ENCODE results near the gene DICER1.

The DICER1 gene

GRCh38 chr14:95163132-95163531 is 5.8 kb upstream of the DICER1 start:
- Histone ChIP-seq H3K4ac (ENCODE audit: low read depth, low read length) (no peak overlapping the region), H2BK120ac (ENCODE audit: low read depth, low read length) (no peak overlapping the region), H3K79me2 (ENCODE audit: control insufficient read depth, insufficient read depth, low read length) (no peaks in the 10 kb centered on the region), H3K4me3 (ENCODE audit: low read length) (no peak overlapping the region), H3K9ac (ENCODE audit: low read length) (no peak overlapping the region), H4K5ac (ENCODE audit: low read length) (no peak overlapping the region), H3K4me1 (ENCODE audit: control insufficient read depth, low read depth, low read length) (no peaks in the 10 kb centered on the region), H3K18ac (ENCODE audit: low read length) (no peak overlapping the region), H4K8ac (ENCODE audit: low read depth, low read length) (no peak overlapping the region), H3K56ac (ENCODE audit: low read length) (no peak overlapping the region), H3K27me3 (ENCODE audit: insufficient read depth, low read length, poor library complexity) (no peaks in the 10 kb centered on the region), H3K23ac (ENCODE audit: low read length) (no peak overlapping the region), H3K4me2 (ENCODE audit: low read length) (no peak overlapping the region), H2BK15ac (replicated peaks; ENCODE audit: low read depth) (no peak overlapping the region), H3K27ac (ENCODE audit: low read depth, low read length) (no peak overlapping the region), H2AK5ac (ENCODE audit: low read length) (no peak overlapping the region), H3K36me3 (ENCODE audit: control insufficient read depth, insufficient read depth, low read length) (no peaks in the 10 kb centered on the region), H3K79me1 (ENCODE audit: low read length) (no peaks in the 10 kb centered on the region), H2BK5ac (ENCODE audit: low read length) (no peak overlapping the region)
- DNase-seq = no peak
- no CpG with 5 or more reads among the region's 2 CpGs for whole genome bisulfite sequencing (ENCODE audit: extremely low coverage, insufficient coverage, low lambda C conversion rate)

GRCh38 chr14:95162641-95163040 is 5.3 kb upstream of the DICER1 start:
- no peak overlapping the region for H3K56ac ChIP-seq (ENCODE audit: low read length)
- no peak overlapping the region for H3K27ac ChIP-seq (ENCODE audit: low read depth, low read length)
- H3K36me3 ChIP-seq (ENCODE audit: control insufficient read depth, insufficient read depth, low read length) = no peaks in the 10 kb centered on the region
- H4K5ac ChIP-seq (ENCODE audit: low read length) = no peak overlapping the region
- H3K4me1 ChIP-seq (ENCODE audit: control insufficient read depth, low read depth, low read length) = no peaks in the 10 kb centered on the region
- H3K27me3 ChIP-seq (ENCODE audit: insufficient read depth, low read length, poor library complexity) = no peaks in the 10 kb centered on the region
- no peak overlapping the region for H3K18ac ChIP-seq (ENCODE audit: low read length)
- H3K4ac ChIP-seq (ENCODE audit: low read depth, low read length) = no peak overlapping the region
- no peak overlapping the region for H2BK5ac ChIP-seq (ENCODE audit: low read length)
- no peak overlapping the region for H3K23ac ChIP-seq (ENCODE audit: low read length)
- no peak overlapping the region for H2BK120ac ChIP-seq (ENCODE audit: low read depth, low read length)
- H4K8ac ChIP-seq (ENCODE audit: low read depth, low read length) = no peak overlapping the region
- H2AK5ac ChIP-seq (ENCODE audit: low read length) = no peak overlapping the region
- H3K79me2 ChIP-seq (ENCODE audit: control insufficient read depth, insufficient read depth, low read length) = no peaks in the 10 kb centered on the region
- no peak overlapping the region for H3K4me3 ChIP-seq (ENCODE audit: low read length)
- no peak overlapping the region for H2BK15ac ChIP-seq (replicated peaks; ENCODE audit: low read depth)
- DNase-seq = peak; percentile 83
- WGBS (ENCODE audit: extremely low coverage, insufficient coverage, low lambda C conversion rate) = no CpG with 5 or more reads among the region's 2 CpGs
- no peak overlapping the region for H3K9ac ChIP-seq (ENCODE audit: low read length)
- H3K4me2 ChIP-seq (ENCODE audit: low read length) = no peak overlapping the region
- H3K79me1 ChIP-seq (ENCODE audit: low read length) = no peaks in the 10 kb centered on the region

GRCh38 chr14:95157048-95157326 is 342 bp downstream of the DICER1 start:
- peak overlapping the region; percentile 84 for H3K27ac ChIP-seq (ENCODE audit: low read depth, low read length)
- DNase-seq = no peak
- peak overlapping the region; percentile 87 for H3K56ac ChIP-seq (ENCODE audit: low read length)
- no peaks in the 10 kb centered on the region for H3K36me3 ChIP-seq (ENCODE audit: control insufficient read depth, insufficient read depth, low read length)
- peak overlapping the region; percentile 65 for H3K4me3 ChIP-seq (ENCODE audit: low read length)
- peaks cover 8% of the 10 kb centered on the region for H3K79me1 ChIP-seq (ENCODE audit: low read length)
- H3K4me2 ChIP-seq (ENCODE audit: low read length) = peak overlapping the region; percentile 29
- peak overlapping the region; percentile 89 for H3K4ac ChIP-seq (ENCODE audit: low read depth, low read length)
- no peak overlapping the region for H2BK15ac ChIP-seq (replicated peaks; ENCODE audit: low read depth)
- peak overlapping the region; percentile 69 for H4K8ac ChIP-seq (ENCODE audit: low read depth, low read length)
- H3K23ac ChIP-seq (ENCODE audit: low read length) = no peak overlapping the region
- peaks cover 40% of the 10 kb centered on the region for H3K79me2 ChIP-seq (ENCODE audit: control insufficient read depth, insufficient read depth, low read length)
- peak overlapping the region; percentile 92 for H3K9ac ChIP-seq (ENCODE audit: low read length)
- no peak overlapping the region for H2BK5ac ChIP-seq (ENCODE audit: low read length)
- peaks cover 6% of the 10 kb centered on the region for H3K4me1 ChIP-seq (ENCODE audit: control insufficient read depth, low read depth, low read length)
- H3K27me3 ChIP-seq (ENCODE audit: insufficient read depth, low read length, poor library complexity) = no peaks in the 10 kb centered on the region
- H4K5ac ChIP-seq (ENCODE audit: low read length) = no peak overlapping the region
- H3K18ac ChIP-seq (ENCODE audit: low read length) = peak overlapping the region; percentile 88
- WGBS (ENCODE audit: extremely low coverage, insufficient coverage, low lambda C conversion rate) = no CpG with 5 or more reads among the region's 50 CpGs
- H2AK5ac ChIP-seq (ENCODE audit: low read length) = no peak overlapping the region
- no peak overlapping the region for H2BK120ac ChIP-seq (ENCODE audit: low read depth, low read length)

GRCh38 chr14:95156161-95157047 is 925 bp downstream of the DICER1 start:
- no peak overlapping the region for H4K5ac ChIP-seq (ENCODE audit: low read length)
- H3K9ac ChIP-seq (ENCODE audit: low read length) = peak overlapping the region; percentile 92
- H3K4me2 ChIP-seq (ENCODE audit: low read length) = peak overlapping the region; percentile 29
- H3K79me1 ChIP-seq (ENCODE audit: low read length) = peaks cover 10% of the 10 kb centered on the region
- no peak overlapping the region for H2BK120ac ChIP-seq (ENCODE audit: low read depth, low read length)
- peak overlapping the region; percentile 87 for H3K56ac ChIP-seq (ENCODE audit: low read length)
- H3K23ac ChIP-seq (ENCODE audit: low read length) = no peak overlapping the region
- H2AK5ac ChIP-seq (ENCODE audit: low read length) = no peak overlapping the region
- peak overlapping the region; percentile 89 for H3K4ac ChIP-seq (ENCODE audit: low read depth, low read length)
- no peak overlapping the region for H2BK5ac ChIP-seq (ENCODE audit: low read length)
- H3K18ac ChIP-seq (ENCODE audit: low read length) = peak overlapping the region; percentile 88
- no peaks in the 10 kb centered on the region for H3K27me3 ChIP-seq (ENCODE audit: insufficient read depth, low read length, poor library complexity)
- H3K36me3 ChIP-seq (ENCODE audit: control insufficient read depth, insufficient read depth, low read length) = no peaks in the 10 kb centered on the region
- H2BK15ac ChIP-seq (replicated peaks; ENCODE audit: low read depth) = no peak overlapping the region
- WGBS (ENCODE audit: extremely low coverage, insufficient coverage, low lambda C conversion rate) = no CpG with 5 or more reads among the region's 48 CpGs
- H3K27ac ChIP-seq (ENCODE audit: low read depth, low read length) = peak overlapping the region; percentile 84
- peak; percentile 42 for DNase-seq
- peaks cover 7% of the 10 kb centered on the region for H3K4me1 ChIP-seq (ENCODE audit: control insufficient read depth, low read depth, low read length)
- H3K79me2 ChIP-seq (ENCODE audit: control insufficient read depth, insufficient read depth, low read length) = peaks cover 44% of the 10 kb centered on the region
- peak overlapping the region; percentile 65 for H3K4me3 ChIP-seq (ENCODE audit: low read length)
- peak overlapping the region; percentile 67 for H4K8ac ChIP-seq (ENCODE audit: low read depth, low read length)

- Histone ChIP-seq H3K27me3 (ENCODE audit: insufficient read depth, low read length, poor library complexity) (no peaks in the 10 kb centered on the region), H3K79me2 (ENCODE audit: control insufficient read depth, insufficient read depth, low read length) (peaks cover 55% of the 10 kb centered on the region), H3K79me1 (ENCODE audit: low read length) (peaks cover 13% of the 10 kb centered on the region), H2BK15ac (replicated peaks; ENCODE audit: low read depth) (no peak overlapping the region), H2BK5ac (ENCODE audit: low read length) (no peak overlapping the region), H3K4me3 (ENCODE audit: low read length) (no peak overlapping the region), H3K36me3 (ENCODE audit: control insufficient read depth, insufficient read depth, low read length) (no peaks in the 10 kb centered on the region), H2BK120ac (ENCODE audit: low read depth, low read length) (no peak overlapping the region), H3K18ac (ENCODE audit: low read length) (no peak overlapping the region), H4K5ac (ENCODE audit: low read length) (no peak overlapping the region), H3K9ac (ENCODE audit: low read length) (no peak overlapping the region), H3K4me2 (ENCODE audit: low read length) (peak overlapping the region; percentile 2), H4K8ac (ENCODE audit: low read depth, low read length) (no peak overlapping the region), H3K23ac (ENCODE audit: low read length) (no peak overlapping the region), H3K56ac (ENCODE audit: low read length) (no peak overlapping the region), H3K4me1 (ENCODE audit: control insufficient read depth, low read depth, low read length) (peaks cover 7% of the 10 kb centered on the region), H2AK5ac (ENCODE audit: low read length) (no peak overlapping the region), H3K27ac (ENCODE audit: low read depth, low read length) (no peak overlapping the region), H3K4ac (ENCODE audit: low read depth, low read length) (no peak overlapping the region)
- no CpG with 5 or more reads among the region's 12 CpGs for WGBS (ENCODE audit: extremely low coverage, insufficient coverage, low lambda C conversion rate)
- DNase-seq = no peak
Observed at GRCh38 chr14:95155045-95155444, 2.3 kb downstream of the DICER1 start.

DNA sequence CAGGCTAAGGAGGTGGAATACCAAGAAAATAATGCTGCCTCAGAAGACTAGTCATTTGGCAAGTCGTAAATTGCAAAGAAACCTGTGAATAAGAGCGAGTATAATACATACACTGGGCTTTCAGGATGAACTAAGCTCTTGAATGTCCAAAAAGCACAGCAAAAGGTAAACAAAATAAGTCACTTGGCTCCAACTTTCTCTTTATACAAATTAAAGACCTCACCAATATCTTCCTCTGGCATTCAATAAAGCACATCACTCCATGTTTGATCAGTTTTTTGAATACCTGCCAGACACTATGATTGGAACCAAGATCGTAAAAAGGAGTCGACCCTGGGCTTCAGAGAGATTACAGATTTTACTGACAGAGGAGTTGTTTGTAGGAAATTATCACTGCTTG is 3.5 kb downstream of the DICER1 start:
- Histone ChIP-seq H2BK5ac (ENCODE audit: low read length) (no peak overlapping the region), H2BK15ac (replicated peaks; ENCODE audit: low read depth) (no peak overlapping the region), H3K27me3 (ENCODE audit: insufficient read depth, low read length, poor library complexity) (no peaks in the 10 kb centered on the region), H3K4me3 (ENCODE audit: low read length) (no peak overlapping the region), H3K4me1 (ENCODE audit: control insufficient read depth, low read depth, low read length) (peaks cover 7% of the 10 kb centered on the region), H3K18ac (ENCODE audit: low read length) (no peak overlapping the region), H2AK5ac (ENCODE audit: low read length) (no peak overlapping the region), H3K79me1 (ENCODE audit: low read length) (peaks cover 15% of the 10 kb centered on the region), H3K27ac (ENCODE audit: low read depth, low read length) (no peak overlapping the region), H4K8ac (ENCODE audit: low read depth, low read length) (no peak overlapping the region), H3K4me2 (ENCODE audit: low read length) (no peak overlapping the region), H3K4ac (ENCODE audit: low read depth, low read length) (no peak overlapping the region), H3K56ac (ENCODE audit: low read length) (no peak overlapping the region), H2BK120ac (ENCODE audit: low read depth, low read length) (no peak overlapping the region), H3K79me2 (ENCODE audit: control insufficient read depth, insufficient read depth, low read length) (peaks cover 64% of the 10 kb centered on the region), H3K9ac (ENCODE audit: low read length) (no peak overlapping the region), H3K23ac (ENCODE audit: low read length) (no peak overlapping the region), H4K5ac (ENCODE audit: low read length) (no peak overlapping the region), H3K36me3 (ENCODE audit: control insufficient read depth, insufficient read depth, low read length) (no peaks in the 10 kb centered on the region)
- no peak for DNase-seq
- no CpG with 5 or more reads among the region's 4 CpGs for WGBS (ENCODE audit: extremely low coverage, insufficient coverage, low lambda C conversion rate)
